Stimulated activated CD8-positive, alpha-beta memory T cell treated with anti-CD3 and anti-CD28 coated beads, Interleukin-12 subunit alpha, Interleukin-12 subunit beta, amount 100 ng/mL, for 24 hours (primary cell): ENCODE results near the gene FYB2.
"Not testable (repeated sequence)": the region's sequence is repeated elsewhere in the genome, so short reads cannot be mapped to it uniquely, and the experiment has no call there.

Source experiments
- DNase-seq: peaks from one replicate; pipeline ENCODE4 v3.0.0-alpha.2; 2020; ENCODE audit errors: extremely low read depth

Gene FYB2

GRCh38 chr1:56795870-56796269 is 23.3 kb downstream of the FYB2 start:
- DNase-seq, result no peak

- no peak for DNase-seq
Observed at GRCh38 chr1:56790036-56790435, 29.2 kb downstream of the FYB2 start.

DNA sequence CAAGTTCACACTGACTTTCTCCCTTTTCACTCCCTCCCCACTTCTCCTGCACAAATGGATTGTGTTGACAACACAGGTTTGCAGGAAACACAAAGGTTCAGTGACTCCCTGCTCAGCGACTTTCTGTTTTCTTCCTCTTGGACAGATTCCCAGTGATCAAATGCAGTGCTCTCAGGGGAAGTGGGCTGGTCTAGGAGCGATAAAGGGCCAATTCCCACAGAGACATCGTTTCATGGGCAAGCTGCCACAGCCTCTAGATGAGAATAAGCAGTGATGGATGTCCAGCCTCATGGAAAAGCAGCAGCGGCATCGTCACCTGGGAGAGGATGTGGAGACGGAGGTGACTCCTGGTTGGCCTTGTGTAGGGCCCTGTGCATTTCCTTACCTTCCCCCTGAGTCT is 30.6 kb downstream of the FYB2 start:
- no peak for DNase-seq

DNA sequence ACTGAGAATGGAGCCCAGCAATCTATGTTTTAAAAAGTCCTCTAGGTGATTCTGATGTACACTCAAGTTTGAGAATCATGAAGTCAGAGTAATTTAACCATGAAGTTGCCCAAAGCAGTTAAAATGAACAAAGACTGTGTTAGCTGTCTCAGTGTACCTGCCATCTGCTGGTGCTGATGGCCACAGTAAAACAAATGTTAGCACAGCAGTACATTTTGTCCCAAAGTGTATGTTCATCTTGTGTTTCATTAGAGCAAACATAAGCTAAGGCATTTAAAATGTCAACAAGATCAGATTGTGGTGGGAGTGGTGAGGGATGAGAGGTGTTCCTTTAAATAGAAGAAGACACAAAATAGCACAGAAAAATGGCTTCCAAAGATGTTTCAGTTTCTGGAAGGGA is 31.1 kb downstream of the FYB2 start:
- no peak for DNase-seq

- no peak for DNase-seq
Observed at GRCh38 chr1:56787330-56787729, 31.9 kb downstream of the FYB2 start.

- DNase-seq, result no peak
Observed at GRCh38 chr1:56782773-56783172, 36.4 kb downstream of the FYB2 start.

DNA sequence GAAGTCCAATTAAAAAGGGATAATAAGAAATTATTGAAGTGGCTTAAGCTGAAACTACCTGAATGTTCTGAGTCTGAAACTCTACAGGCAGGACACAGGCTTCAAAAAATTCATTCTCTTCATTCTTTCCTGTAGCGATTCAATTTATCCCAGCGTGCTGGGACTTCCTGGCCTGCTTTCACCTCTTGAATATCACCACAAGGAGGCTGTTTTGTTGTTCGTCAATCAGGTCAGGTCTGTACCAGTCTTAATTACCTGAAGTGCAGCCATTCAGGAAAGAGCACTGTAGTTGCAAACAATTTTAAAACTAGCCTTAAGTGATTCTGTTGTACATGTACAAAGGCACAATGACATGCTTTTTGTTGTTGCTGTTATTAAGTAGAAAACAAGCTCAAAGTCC is 38.4 kb downstream of the FYB2 start:
- no peak for DNase-seq

GRCh38 chr1:56780128-56780750 is 39.0 kb downstream of the FYB2 start:
- DNase-seq, result no peak

GRCh38 chr1:56777972-56778371 is 41.2 kb downstream of the FYB2 start:
- DNase-seq, result no peak

DNA sequence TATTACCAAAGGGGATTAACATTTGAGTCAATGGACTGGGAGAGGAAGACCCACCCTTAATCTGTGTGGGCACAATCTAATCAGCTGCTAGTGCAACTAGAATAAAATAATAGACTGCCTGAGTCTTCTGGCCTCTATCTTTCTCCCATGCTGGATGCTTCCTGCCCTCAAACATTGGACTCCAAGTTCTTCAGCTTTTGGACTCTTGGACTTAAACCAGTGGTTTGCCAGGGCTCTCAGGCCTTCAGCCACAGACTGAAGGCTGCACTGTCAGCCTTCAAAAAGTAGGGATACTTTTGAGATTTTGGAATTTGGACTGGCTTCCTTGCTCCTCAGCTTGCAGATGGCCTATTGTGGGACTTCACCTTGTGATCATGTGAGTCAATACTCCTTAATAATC is 44.5 kb downstream of the FYB2 start:
- not testable (repeated sequence) for DNase-seq

- no peak for DNase-seq
Observed at GRCh38 chr1:56774067-56774609, 45.1 kb downstream of the FYB2 start.

DNA sequence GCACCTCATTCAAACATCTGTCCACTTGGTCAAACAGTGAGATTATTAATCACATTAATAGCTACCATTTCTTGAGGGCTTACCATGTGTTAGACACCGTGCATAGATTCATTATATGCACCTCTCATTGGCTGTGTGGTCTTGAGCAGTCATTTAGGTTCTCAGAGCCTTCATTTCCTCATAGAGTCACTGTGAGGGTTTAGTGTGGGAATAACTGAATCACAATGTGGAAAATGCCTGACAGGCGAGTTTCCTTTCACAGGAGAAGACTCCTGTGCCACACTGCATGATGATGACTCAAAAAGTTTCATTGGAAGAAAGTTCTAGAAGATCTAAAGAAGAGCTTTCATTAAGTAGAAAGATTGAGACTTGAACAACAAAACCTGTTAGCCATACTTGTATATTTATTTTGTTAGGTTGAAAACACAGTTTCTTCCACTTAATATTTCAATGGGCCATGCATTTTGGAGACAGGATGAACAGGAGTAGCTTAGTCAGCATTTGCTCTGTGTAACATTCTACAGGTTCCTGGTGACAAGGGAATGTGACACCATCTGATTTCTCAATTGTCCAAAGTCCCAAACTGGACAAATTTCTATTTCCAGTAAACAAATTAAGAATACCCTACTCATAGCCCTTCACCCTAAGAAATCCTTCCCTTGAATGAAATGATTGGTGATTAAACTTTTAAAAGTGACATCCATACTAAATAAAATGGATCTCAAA is 45.7 kb downstream of the FYB2 start:
- DNase-seq, result no peak

DNA sequence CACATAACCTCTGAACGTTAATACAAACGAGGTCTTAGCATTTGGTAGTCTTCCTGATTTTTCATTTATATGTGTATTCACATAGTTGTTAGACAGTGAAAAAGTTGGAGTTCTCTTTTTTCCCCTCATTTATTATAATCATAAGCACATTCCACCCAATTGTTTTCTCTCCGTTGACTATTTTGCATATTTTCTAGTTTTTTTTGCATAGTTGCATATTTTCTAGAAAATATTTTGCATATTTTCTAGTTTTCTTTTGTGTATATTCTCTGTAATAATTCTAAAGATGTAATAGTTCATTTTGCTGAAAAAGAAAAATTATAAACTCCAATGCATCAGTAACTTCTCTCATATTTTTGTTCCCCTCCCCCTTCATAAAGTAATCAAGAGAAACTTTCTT is 47.5 kb downstream of the FYB2 start:
- DNase-seq, result no peak

- no peak for DNase-seq
Observed at GRCh38 chr1:56758794-56759193, 60.4 kb downstream of the FYB2 start.

GRCh38 chr1:56758135-56758534 is 61.1 kb downstream of the FYB2 start:
- DNase-seq, result no peak

DNA sequence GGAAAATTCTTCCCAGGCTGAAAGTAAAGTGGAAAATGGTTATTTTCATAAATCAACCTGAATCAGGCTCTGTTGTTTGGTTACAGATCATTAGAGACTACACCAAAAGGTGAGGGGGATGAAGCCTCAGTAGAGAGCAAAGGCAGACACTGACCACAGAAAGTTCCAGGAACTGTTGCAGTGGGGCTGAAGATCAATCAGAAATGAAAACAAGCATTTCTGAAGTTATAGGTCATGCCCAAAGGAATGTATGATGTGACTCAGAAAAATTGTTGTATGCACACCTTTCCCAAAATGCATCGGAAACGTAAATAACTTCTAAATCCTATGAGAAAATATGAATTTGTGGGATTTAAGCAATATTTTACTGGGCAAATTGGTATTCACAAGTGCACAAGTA is 63.3 kb downstream of the FYB2 start:
- no peak for DNase-seq

DNA sequence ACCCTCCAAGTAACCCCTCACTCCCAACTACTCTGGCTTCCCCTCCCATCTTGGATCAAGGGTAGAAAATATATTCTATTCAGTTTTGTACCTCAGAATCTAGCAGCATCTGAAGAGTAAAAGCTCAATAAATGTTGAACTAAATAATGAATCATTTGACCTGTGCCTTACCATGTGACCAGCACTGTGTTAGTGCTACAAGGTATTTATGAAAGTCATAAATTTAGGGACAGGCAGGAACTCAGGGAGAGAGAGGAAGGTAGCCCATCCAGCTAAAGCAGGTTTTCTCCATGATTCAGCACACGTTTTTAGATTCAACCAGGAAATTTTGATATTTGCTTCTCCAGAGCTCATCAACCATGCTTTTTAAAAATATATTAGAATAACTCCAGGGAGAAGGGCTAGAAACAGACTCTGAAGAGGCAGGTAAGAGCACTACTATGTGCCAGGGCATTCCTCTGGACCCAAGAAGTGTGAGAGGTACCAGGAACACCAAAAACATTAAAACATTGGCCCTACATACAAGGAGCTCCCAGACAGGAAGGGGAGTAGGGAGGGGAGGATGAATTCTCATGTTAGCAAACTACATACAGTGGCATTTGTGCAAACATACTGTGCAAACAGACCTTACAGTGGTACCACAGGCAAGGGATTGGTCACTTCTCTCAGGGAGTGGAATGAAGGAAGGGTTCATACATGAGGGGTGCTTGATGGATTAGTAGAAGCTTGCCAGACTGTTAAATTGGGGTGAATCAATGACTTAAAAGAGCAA is 64.3 kb downstream of the FYB2 start:
- no peak for DNase-seq

DNA sequence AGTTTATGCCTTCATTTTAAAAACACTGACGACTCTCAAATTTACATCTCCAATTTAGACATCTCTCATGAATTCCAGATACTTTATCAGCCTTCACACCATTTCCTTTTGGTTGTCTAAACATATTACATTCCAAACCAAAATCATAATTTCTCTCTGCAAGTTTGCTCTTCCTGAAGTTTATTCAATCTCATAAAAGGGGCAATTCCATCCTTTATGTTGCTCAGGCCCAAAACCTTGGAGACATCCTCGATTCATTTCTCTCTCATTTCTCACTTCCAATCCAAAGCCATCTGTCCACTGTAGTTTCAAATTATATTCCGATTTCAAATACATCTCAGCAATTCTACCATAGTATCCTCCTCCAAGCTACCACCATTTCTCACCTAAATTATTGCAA is 74.0 kb downstream of the FYB2 start:
- DNase-seq, result no peak

GRCh38 chr1:56728964-56729363 is 90.2 kb downstream of the FYB2 start:
- no peak for DNase-seq

- DNase-seq, result no peak
Observed at GRCh38 chr1:56726706-56727105, 92.5 kb downstream of the FYB2 start.

DNA sequence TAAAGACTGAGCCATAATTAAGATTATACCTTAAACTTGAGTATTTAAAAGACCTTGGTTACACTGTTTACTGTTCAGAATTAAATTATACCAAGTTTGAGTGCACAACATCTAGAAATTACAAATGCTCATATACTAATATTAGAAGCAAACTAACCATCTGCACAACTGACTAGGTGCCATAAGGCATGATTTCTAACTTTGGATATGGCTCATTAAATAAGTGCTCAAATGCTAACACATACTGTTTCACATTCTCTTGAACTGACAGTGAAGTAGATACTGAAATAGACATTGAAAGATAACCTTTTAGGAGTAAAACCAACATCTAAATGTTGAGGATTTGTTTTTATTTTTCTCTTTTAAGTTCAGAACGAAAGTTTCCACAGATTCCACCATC is 100.0 kb downstream of the FYB2 start:
- DNase-seq, result no peak

DNA sequence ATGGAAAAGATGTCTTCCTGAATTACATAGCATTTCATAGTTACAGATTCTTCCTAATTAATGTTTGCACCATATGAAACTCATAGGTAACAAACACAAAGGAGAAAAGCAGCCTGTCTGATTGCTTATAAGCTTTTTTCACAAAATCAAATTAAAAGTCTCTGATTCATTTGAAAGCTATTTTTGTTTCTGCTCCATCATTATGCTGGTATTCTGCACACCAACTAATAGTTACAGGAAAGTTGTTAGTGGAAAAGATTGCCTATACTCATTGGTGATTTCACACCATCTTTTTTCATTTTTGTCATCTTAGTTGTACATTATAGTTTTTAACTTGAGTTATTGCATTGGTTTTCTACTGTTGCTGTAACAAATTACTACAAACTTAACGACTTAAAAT is 104.0 kb downstream of the FYB2 start:
- no peak for DNase-seq

DNA sequence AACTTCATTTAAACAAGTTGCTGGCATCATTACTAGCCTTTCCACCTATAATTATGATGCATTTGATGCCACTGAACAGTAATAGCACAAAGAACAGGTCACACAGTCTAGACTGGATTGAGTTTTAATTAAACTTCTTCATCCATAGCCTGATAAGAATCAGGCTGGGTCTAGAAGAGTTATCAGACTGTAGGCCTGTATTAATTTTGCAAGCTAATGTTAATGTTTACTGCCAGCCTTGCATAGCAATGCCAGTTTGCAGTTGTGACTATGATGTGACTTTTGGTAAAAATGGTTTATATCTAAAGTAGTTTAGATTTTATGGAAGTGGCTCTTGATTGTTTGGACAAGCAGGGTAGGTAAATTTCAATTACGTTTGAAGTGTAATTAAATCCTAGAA is 106.1 kb downstream of the FYB2 start:
- no peak for DNase-seq
